Fibroblast of lung (primary cell): Measurements from ENCODE around the gene MYMK. TPM values are rescaled to one million over a fixed set of nuclear protein-coding genes. Genes with fewer than 3 reads are reported as not detected.

Experiments used
- DNase-seq, 2 donors: peaks; one replicate each; pipeline versions ENCODE4 v3.0.0 to v3.0.0-alpha.2; 2010; ENCODE audit warnings: low read depth in 2 of 2
- H2AFZ ChIP-seq: 2 replicates; pipeline ENCODE4 v1.5.1; 2012; ENCODE audit warnings: low read length, control low read depth, inconsistent platforms
- H3K27ac ChIP-seq: 2 replicates; pipeline ENCODE4 v1.5.1; 2011; ENCODE audit warnings: low read length, control low read depth; ENCODE audit not compliant: insufficient read depth
- H3K27me3 ChIP-seq: 2 replicates; pipeline ENCODE4 v1.5.1; 2011; ENCODE audit warnings: mild to moderate bottlenecking, low read length; ENCODE audit not compliant: control insufficient read depth, insufficient read depth
- H3K36me3 ChIP-seq: 2 replicates; pipeline ENCODE4 v1.5.1; 2011; ENCODE audit warnings: low read length; ENCODE audit not compliant: control insufficient read depth, insufficient read depth
- H3K4me1 ChIP-seq: 2 replicates; pipeline ENCODE4 v1.5.1; 2011; ENCODE audit warnings: low read length; ENCODE audit not compliant: control insufficient read depth, insufficient read depth; ENCODE audit errors: extremely low read depth
- H3K4me2 ChIP-seq: 2 replicates; pipeline ENCODE4 v1.5.1; 2011; ENCODE audit warnings: low read length, control low read depth; ENCODE audit not compliant: insufficient read depth; ENCODE audit errors: extremely low read depth
- H3K4me3 ChIP-seq, 4 experiments: fragments of 200-600 bp in 1 of 4; sonication (generic) in 1 of 4; replicated peaks in 1 of 4; 2 replicates each; pipeline ENCODE4 v1.5.1; 2011 to 2016; ENCODE audit warnings: low read length in 4 of 4, low read depth in 3 of 4, mild to moderate bottlenecking in 3 of 4, control low read depth in 2 of 4, inconsistent platforms in 1 of 4, mixed read lengths in 1 of 4; ENCODE audit not compliant: insufficient read depth in 1 of 4; ENCODE audit errors: control extremely low read depth in 1 of 4
- H3K79me2 ChIP-seq: 2 replicates; pipeline ENCODE4 v1.5.1; 2012; ENCODE audit warnings: mild to moderate bottlenecking, low read length, inconsistent platforms; ENCODE audit not compliant: control insufficient read depth, insufficient read depth
- H3K9ac ChIP-seq: 2 replicates; pipeline ENCODE4 v1.5.1; 2011; ENCODE audit warnings: mild to moderate bottlenecking, low read length, control low read depth; ENCODE audit not compliant: insufficient read depth
- H3K9me3 ChIP-seq: 2 replicates; pipeline ENCODE4 v1.5.1; 2012; ENCODE audit warnings: low read depth, low read length; ENCODE audit not compliant: control insufficient read depth, insufficient read depth
- H4K20me1 ChIP-seq: 2 replicates; pipeline ENCODE4 v1.5.1; 2011; ENCODE audit warnings: low read length; ENCODE audit not compliant: control insufficient read depth, insufficient read depth; ENCODE audit errors: extremely low read depth
- CTCF ChIP-seq, 2 donors: IDR thresholded peaks in 1 of 2; conservative IDR thresholded peaks in 1 of 2; 1 replicate in 1 of 2; 2 replicates in 1 of 2; pipeline ENCODE4 v1.5.1; 2011 to 2012; ENCODE audit warnings: low read length in 2 of 2, control low read depth in 1 of 2, inconsistent platforms in 1 of 2, low read depth in 1 of 2, mild to moderate bottlenecking in 1 of 2
- EZH2 ChIP-seq: IDR thresholded peaks from 2 replicates; pipeline ENCODE4 v1.5.1; 2012; ENCODE audit warnings: low read length, control low read depth, mild to moderate bottlenecking; ENCODE audit errors: missing control alignments
- polyA plus RNA-seq, 2 donors: library from polyadenylated mRNA; depleted of rRNA in 1 of 2; stranded (reverse) in 1 of 2; unstranded in 1 of 2; fragments of >200 nt; gene quantifications; 2 replicates each; pipeline ENCODE4 v1.2.1, GENCODE V29; 2011 to 2012; ENCODE audit warnings: missing spikeins in 1 of 2
- total RNA-seq: library from RNA; depleted of rRNA; stranded (reverse); fragments of >200 nt; gene quantifications from 2 replicates; pipeline ENCODE4 v1.2.1, GENCODE V29; 2014

MYMK gene
- total and polyA plus RNA-seq, 2 donors (not counting 1 experiment from before 2014, with no cell fraction given) = not detected

- Histone ChIP-seq H3K4me3 (no peak overlapping the region), H3K27me3 (no peaks in the 10 kb centered on the region), H3K79me2 (no peaks in the 10 kb centered on the region), H3K4me1 (no peaks in the 10 kb centered on the region), H4K20me1 (no peaks in the 10 kb centered on the region), H3K36me3 (peaks cover 12% of the 10 kb centered on the region), H3K9ac (no peak overlapping the region), H3K27ac (no peak overlapping the region), H3K4me2 (no peak overlapping the region), H2AFZ (no peak overlapping the region), H3K9me3 (no peaks in the 10 kb centered on the region)
- TF ChIP-seq CTCF (conservative IDR thresholded peaks at IDR 0.05 in 1 of 2, IDR thresholded peaks at IDR 0.05 in 1 of 2; ENCODE audit: low read depth in 1 of 2, low read length in 2 of 2) = no peak
- TF ChIP-seq EZH2 = no peak
- DNase-seq = no peak
Observed at GRCh38 chr9:133471551-133472276, 53.0 kb downstream of the MYMK start.

- H3K4me1 ChIP-seq = no peaks in the 10 kb centered on the region
- no peak overlapping the region for H2AFZ ChIP-seq
- H3K9ac ChIP-seq = no peak overlapping the region
- H3K79me2 ChIP-seq = no peaks in the 10 kb centered on the region
- H3K27me3 ChIP-seq = no peaks in the 10 kb centered on the region
- H3K4me2 ChIP-seq = no peak overlapping the region
- H3K4me3 ChIP-seq = no peak overlapping the region
- no peaks in the 10 kb centered on the region for H4K20me1 ChIP-seq
- H3K9me3 ChIP-seq = no peaks in the 10 kb centered on the region
- no peak for TF ChIP-seq EZH2
- TF ChIP-seq CTCF (conservative IDR thresholded peaks at IDR 0.05 in 1 of 2, IDR thresholded peaks at IDR 0.05 in 1 of 2; ENCODE audit: low read depth in 1 of 2, low read length in 2 of 2) = no peak
- no peak overlapping the region for H3K27ac ChIP-seq
- DNase-seq = no peak
- peaks cover 12% of the 10 kb centered on the region for H3K36me3 ChIP-seq
Observed at GRCh38 chr9:133470988-133471387, 53.8 kb downstream of the MYMK start.

- no peak for TF ChIP-seq EZH2
- Histone ChIP-seq H2AFZ (no peak overlapping the region), H3K4me3 (no peak overlapping the region), H3K4me1 (no peaks in the 10 kb centered on the region), H3K4me2 (no peak overlapping the region), H3K27ac (no peak overlapping the region), H3K9ac (no peak overlapping the region), H3K79me2 (no peaks in the 10 kb centered on the region), H3K36me3 (peaks cover 10% of the 10 kb centered on the region), H3K9me3 (no peaks in the 10 kb centered on the region), H3K27me3 (no peaks in the 10 kb centered on the region), H4K20me1 (no peaks in the 10 kb centered on the region)
- no peak for DNase-seq
Observed at GRCh38 chr9:133470427-133470924, 54.3 kb downstream of the MYMK start.
